ENCODE results near the gene LIM2.

DNA sequence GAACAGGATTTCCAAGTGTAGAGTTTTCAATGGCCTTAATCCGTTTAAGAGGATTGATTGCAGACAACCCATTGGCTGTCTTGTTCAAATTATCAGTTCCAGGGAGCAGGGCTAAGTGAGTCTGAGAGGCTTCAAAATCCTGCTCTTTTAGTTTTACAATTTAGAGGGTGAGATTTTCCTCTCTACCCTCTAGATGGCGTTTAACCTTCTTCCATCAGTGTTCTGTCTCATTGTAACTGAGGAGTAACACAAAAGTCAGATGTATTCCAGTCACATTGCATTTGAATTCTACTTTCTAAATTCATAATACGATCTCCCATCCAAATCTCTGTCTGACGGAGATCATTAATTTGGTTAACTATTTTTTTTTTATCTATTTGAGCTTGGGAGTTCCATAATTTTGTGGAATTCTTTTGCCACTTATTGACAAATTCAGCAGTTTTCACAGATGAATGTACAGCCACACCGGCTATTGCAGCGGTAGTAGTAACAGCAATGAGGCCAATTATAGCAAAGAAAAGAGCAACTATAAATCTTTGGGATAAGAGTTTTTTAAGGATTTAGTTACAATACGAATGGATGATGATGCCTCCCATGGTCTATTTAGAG is 10.4 kb upstream of the LIM2 start:
- TF ChIP-seq CTCF (IDR thresholded peaks at IDR 0.05 in 4 of 5, conservative IDR thresholded peaks at IDR 0.05 in 1 of 5) (peak in 1 of 5 experiments; percentile 32), POLR2A (IDR thresholded peaks at IDR 0.05) (no peak)
